ENCODE measurements around the gene RPL39. TPM values are rescaled to one million over a fixed set of nuclear protein-coding genes. Genes with fewer than 3 reads are reported as not detected.
"Not testable (repeated sequence)": the region's sequence is repeated elsewhere in the genome, so short reads cannot be mapped to it uniquely, and the experiment has no call there.

Gene RPL39
- total and polyA plus RNA-seq, 7 donors: 1,495 to 11,369 (median 6,879) TPM

DNA sequence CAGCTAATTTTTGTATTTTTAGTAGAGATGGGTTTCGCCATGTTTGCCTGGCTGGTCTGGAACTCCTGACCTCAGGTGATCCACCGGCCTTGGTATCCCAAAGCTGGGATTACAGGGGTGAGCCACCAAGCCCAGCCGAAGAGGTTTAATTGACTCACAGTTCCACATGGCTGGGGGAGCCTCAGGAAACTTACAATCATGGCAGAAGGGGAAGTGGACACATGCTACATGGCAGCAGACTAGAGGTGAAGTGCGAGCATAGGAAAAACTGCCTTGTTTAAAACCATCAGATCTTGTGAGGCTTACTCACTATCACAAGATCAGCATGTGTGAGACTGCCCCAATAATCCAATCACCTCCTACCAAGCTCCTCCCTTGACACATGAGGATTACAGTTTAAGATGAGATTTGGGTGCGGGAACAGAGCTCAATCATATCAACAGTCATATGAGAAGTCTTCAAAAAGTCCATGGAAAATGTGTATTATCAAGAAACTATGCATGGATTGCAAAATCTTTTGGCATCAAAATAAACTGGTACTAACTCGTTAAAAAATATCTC lies 25.8 kb upstream of the RPL39 start:
- WGBS, 2 donors: 90 to 92% methylated on average over 6 of the region's 6 CpGs
- Histone ChIP-seq H3K4me1 (no peaks in the 10 kb centered on the region), H3K27ac (no peak overlapping the region), H3K27me3 (no peaks in the 10 kb centered on the region), H3K9me3 (no peaks in the 10 kb centered on the region), H3K4me3 (no peak overlapping the region), H3K36me3 (no peaks in the 10 kb centered on the region)
- TF ChIP-seq POLR2AphosphoS5 (IDR thresholded peaks at IDR 0.05) (no peak), EP300 (IDR thresholded peaks at IDR 0.05) (no peak), POLR2A (IDR thresholded peaks at IDR 0.05) (no peak)
- TF ChIP-seq, protein P1, sequence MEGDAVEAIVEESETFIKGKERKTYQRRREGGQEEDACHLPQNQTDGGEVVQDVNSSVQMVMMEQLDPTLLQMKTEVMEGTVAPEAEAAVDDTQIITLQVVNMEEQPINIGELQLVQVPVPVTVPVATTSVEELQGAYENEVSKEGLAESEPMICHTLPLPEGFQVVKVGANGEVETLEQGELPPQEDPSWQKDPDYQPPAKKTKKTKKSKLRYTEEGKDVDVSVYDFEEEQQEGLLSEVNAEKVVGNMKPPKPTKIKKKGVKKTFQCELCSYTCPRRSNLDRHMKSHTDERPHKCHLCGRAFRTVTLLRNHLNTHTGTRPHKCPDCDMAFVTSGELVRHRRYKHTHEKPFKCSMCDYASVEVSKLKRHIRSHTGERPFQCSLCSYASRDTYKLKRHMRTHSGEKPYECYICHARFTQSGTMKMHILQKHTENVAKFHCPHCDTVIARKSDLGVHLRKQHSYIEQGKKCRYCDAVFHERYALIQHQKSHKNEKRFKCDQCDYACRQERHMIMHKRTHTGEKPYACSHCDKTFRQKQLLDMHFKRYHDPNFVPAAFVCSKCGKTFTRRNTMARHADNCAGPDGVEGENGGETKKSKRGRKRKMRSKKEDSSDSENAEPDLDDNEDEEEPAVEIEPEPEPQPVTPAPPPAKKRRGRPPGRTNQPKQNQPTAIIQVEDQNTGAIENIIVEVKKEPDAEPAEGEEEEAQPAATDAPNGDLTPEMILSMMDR (IDR thresholded peaks at IDR 0.05): no peak
- intact Hi-C loops (cut with DNase I): no loop called here
- no peak for DNase-seq

DNA sequence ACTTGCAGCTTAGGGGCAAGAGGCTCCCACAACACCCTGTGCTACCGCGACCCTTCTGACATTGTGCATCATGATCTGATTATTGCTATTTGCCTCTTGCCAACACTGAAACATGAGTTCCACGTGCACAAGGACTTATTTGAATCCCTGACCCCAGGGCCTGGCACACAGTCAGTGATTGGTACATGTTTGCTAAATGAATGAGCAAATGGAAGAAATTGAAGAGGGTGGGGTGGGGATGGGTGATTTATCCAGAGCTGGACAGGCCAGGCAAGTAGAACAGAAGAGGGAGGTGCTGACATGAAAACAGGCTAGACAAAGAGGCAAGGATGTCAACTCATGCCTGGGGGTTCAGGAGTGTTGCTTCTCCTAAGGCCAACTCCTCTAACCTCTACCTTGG lies 24.9 kb upstream of the RPL39 start:
- TF ChIP-seq, protein P1 (IDR thresholded peaks at IDR 0.05): no peak
- TF ChIP-seq POLR2A (IDR thresholded peaks at IDR 0.05) (no peak), EP300 (IDR thresholded peaks at IDR 0.05) (no peak), POLR2AphosphoS5 (IDR thresholded peaks at IDR 0.05) (no peak)
- DNase-seq: no peak
- Histone ChIP-seq H3K27ac (no peak overlapping the region), H3K27me3 (no peaks in the 10 kb centered on the region), H3K36me3 (no peaks in the 10 kb centered on the region), H3K4me1 (no peaks in the 10 kb centered on the region), H3K9me3 (no peaks in the 10 kb centered on the region), H3K4me3 (no peak overlapping the region)
- intact Hi-C loops (cut with DNase I): no loop called here
- 88 to 92% methylated on average over 3 of the region's 3 CpGs for WGBS, 2 donors

DNA sequence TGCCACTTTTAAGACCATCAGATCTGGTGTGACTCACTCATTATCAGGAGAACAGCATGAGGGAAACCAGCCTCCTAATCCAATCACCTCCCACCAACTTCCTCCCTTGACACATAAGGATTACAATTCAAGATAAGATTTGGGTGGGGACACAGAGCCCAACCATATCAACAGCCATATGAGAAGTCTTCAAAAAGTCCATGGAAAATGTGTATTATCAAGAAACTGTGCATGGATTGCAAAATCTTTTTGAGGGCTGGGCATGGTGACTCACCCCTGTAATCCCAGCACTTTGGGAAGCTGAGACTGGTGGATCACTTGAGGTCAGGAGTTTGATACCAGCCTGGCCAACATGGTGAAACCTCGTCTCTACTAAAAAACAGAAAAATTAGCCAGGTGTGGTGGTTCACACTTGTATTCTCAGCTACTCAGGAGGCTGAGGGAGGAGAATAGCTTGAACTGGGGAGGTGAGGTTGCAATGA lies 17.8 kb upstream of the RPL39 start:
- Histone ChIP-seq H3K27ac (no peak overlapping the region), H3K27me3 (no peaks in the 10 kb centered on the region), H3K4me3 (no peak overlapping the region), H3K9me3 (no peaks in the 10 kb centered on the region), H3K4me1 (no peaks in the 10 kb centered on the region), H3K36me3 (no peaks in the 10 kb centered on the region)
- no peak for DNase-seq
- 94 to 97% methylated on average over 1 of the region's 1 CpG for WGBS, 2 donors
- intact Hi-C loops (cut with DNase I): no loop called here
- TF ChIP-seq, protein P1 (IDR thresholded peaks at IDR 0.05): no peak
- TF ChIP-seq POLR2AphosphoS5 (IDR thresholded peaks at IDR 0.05) (no peak), EP300 (IDR thresholded peaks at IDR 0.05) (no peak), POLR2A (IDR thresholded peaks at IDR 0.05) (no peak)

DNA sequence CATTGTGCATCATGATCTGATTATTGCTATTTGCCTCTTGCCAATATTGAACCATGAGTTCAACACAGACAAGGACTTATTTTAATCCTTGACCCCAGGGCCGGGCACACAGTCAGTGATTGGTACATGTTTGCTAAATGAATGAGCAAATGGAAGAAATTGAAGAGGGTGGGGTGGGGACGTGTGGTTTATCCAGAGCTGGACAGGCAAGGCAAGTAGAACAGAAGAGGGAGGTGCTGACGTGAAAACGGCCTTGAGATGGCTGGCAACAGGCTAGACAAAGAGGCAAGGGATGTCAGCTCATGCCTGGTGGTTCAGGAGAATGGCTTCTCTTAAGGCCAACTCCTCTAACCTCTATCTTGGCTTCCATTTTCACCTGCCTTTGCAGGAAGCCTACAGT lies 17.0 kb upstream of the RPL39 start:
- intact Hi-C loops (cut with DNase I): not testable (repeated sequence)

DNA sequence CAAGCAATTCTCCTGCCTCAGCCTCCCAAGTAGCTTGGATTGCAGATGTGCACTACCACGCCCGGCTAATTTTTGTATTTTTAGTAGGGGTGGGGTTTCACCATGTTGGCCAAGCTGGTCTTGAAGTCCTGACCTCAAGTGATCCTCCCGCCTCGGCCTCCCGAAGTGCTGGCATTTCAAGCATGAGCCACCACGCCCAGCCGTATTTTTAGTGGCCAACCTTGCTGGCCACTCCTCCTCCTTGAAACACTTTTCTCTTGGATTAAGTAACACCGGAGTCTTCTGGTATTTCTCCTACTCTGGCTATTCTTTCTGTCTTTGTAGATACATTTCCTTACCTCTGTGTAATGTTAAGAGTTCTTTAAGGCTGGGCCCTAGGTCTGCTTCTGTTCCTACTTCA lies 11.1 kb upstream of the RPL39 start:
- Histone ChIP-seq H3K9me3 (no peaks in the 10 kb centered on the region), H3K36me3 (no peaks in the 10 kb centered on the region), H3K27me3 (no peaks in the 10 kb centered on the region), H3K4me1 (no peaks in the 10 kb centered on the region), H3K4me3 (no peak overlapping the region), H3K27ac (no peak overlapping the region)
- intact Hi-C loops (cut with DNase I): no loop called here
- DNase-seq: no peak
- TF ChIP-seq POLR2A (IDR thresholded peaks at IDR 0.05) (no peak), EP300 (IDR thresholded peaks at IDR 0.05) (no peak)
- WGBS, 2 donors: 93% methylated on average over 8 of the region's 8 CpGs

More for the DNA sequence above, 17.0 kb upstream of the RPL39 start:
- not testable (repeated sequence) for H3K36me3 ChIP-seq, H3K9me3 ChIP-seq, H3K27ac ChIP-seq, H3K4me1 ChIP-seq, H3K4me3 ChIP-seq, DNase-seq, H3K27me3 ChIP-seq
- WGBS, 2 donors: 82% methylated on average over 2 of the region's 4 CpGs; no CpG with 5 or more reads in 1 of the 2 donors

Measured in sigmoid colon (tissue), 7 donors.